ENCODE results near the gene EIF4H.
"Not testable (repeated sequence)": the region's sequence is repeated elsewhere in the genome, so short reads cannot be mapped to it uniquely, and the experiment has no call there.

Gene EIF4H

GRCh38 chr7:74173866-74174605, at the start of gene EIF4H:
Gene EIF4H (plus strand): TSS chr7:74174356. CDS start chr7:74174384, 28 bp downstream.
- DNase-seq (ENCODE audit: low spot score) = peak; percentile 93

- no peak for DNase-seq (ENCODE audit: low spot score)
Measured at GRCh38 chr7:74126220-74126880, 47.8 kb upstream of the EIF4H start.

- no peak for DNase-seq (ENCODE audit: low spot score)
Measured at GRCh38 chr7:74129887-74130286, 44.3 kb upstream of the EIF4H start.

GRCh38 chr7:74130518-74130917, 43.6 kb upstream of the EIF4H start:
- no peak for DNase-seq (ENCODE audit: low spot score)

- peak; percentile 57 for DNase-seq (ENCODE audit: low spot score)
Measured at GRCh38 chr7:74134117-74134620, 40.0 kb upstream of the EIF4H start.

- DNase-seq (ENCODE audit: low spot score) = no peak
Measured at GRCh38 chr7:74138334-74138867, 35.8 kb upstream of the EIF4H start.

- no peak for DNase-seq (ENCODE audit: low spot score)
Measured at GRCh38 chr7:74138945-74139843, 35.0 kb upstream of the EIF4H start.

- DNase-seq (ENCODE audit: low spot score) = no peak
Measured at GRCh38 chr7:74141705-74142104, 32.5 kb upstream of the EIF4H start.

- DNase-seq (ENCODE audit: low spot score) = no peak
Measured at GRCh38 chr7:74143383-74143782, 30.8 kb upstream of the EIF4H start.

- no peak for DNase-seq (ENCODE audit: low spot score)
Measured at GRCh38 chr7:74148491-74148890, 25.7 kb upstream of the EIF4H start.

- no peak for DNase-seq (ENCODE audit: low spot score)
Measured at GRCh38 chr7:74149071-74149470, 25.1 kb upstream of the EIF4H start.

- DNase-seq (ENCODE audit: low spot score) = no peak
Measured at GRCh38 chr7:74149603-74150002, 24.6 kb upstream of the EIF4H start.

GRCh38 chr7:74153736-74154135, 20.4 kb upstream of the EIF4H start:
- no peak for DNase-seq (ENCODE audit: low spot score)

GRCh38 chr7:74155810-74156395, 18.3 kb upstream of the EIF4H start:
- no peak for DNase-seq (ENCODE audit: low spot score)

GRCh38 chr7:74157605-74158004, 16.6 kb upstream of the EIF4H start:
- no peak for DNase-seq (ENCODE audit: low spot score)

GRCh38 chr7:74164985-74165456, 9.1 kb upstream of the EIF4H start:
- DNase-seq (ENCODE audit: low spot score) = no peak

GRCh38 chr7:74165867-74166593, 8.1 kb upstream of the EIF4H start:
- no peak for DNase-seq (ENCODE audit: low spot score)

- DNase-seq (ENCODE audit: low spot score) = not testable (repeated sequence)
Measured at GRCh38 chr7:74167324-74167723, 6.8 kb upstream of the EIF4H start.

- DNase-seq (ENCODE audit: low spot score) = no peak
Measured at GRCh38 chr7:74173074-74173473, 1.1 kb upstream of the EIF4H start.

GRCh38 chr7:74173491-74173865, 678 bp upstream of the EIF4H start:
- DNase-seq (ENCODE audit: low spot score) = no peak

- peak; percentile 23 for DNase-seq (ENCODE audit: low spot score)
Measured at GRCh38 chr7:74174606-74175082, 488 bp downstream of the EIF4H start.

All from hematopoietic multipotent progenitor cell treated with erythropoietin and hydrocortisone succinate and interleukin-3 and kit ligand, for 15 days (in vitro differentiated cells).